Uterus (tissue), 2 donors: ENCODE results near the gene ANKRD40.

Source experiments
- CTCF ChIP-seq, 4 experiments: fragments of 200-600 bp in 2 of 4; fragments of 450-650 bp in 2 of 4; sonication (generic) in 2 of 4; IDR thresholded peaks; one replicate each; pipeline ENCODE4 v1.5.1; 2016 to 2019; ENCODE audit warnings: antibody characterized with exemption in 4 of 4, mild to moderate bottlenecking in 2 of 4, moderate library complexity in 1 of 4
- POLR2A ChIP-seq, 2 donors: fragments of 450-650 bp; IDR thresholded peaks; one replicate each; pipeline ENCODE4 v1.6.1; 2016; ENCODE audit warnings: antibody characterized with exemption in 2 of 2, mild to moderate bottlenecking in 1 of 2, moderate library complexity in 1 of 2

GRCh38 chr17:50660042-50660886 is 47.5 kb downstream of the ANKRD40 start:
- TF ChIP-seq POLR2A (IDR thresholded peaks at IDR 0.05) (no peak), CTCF (IDR thresholded peaks at IDR 0.05) (no peak)
